ENCODE measurements around the gene RPGR. TPM values are rescaled to one million over a fixed set of nuclear protein-coding genes. Genes with fewer than 3 reads are reported as not detected.

RPGR gene
- 10 to 100 TPM; 11.4 to 12.3 TPM for total RNA-seq

DNA sequence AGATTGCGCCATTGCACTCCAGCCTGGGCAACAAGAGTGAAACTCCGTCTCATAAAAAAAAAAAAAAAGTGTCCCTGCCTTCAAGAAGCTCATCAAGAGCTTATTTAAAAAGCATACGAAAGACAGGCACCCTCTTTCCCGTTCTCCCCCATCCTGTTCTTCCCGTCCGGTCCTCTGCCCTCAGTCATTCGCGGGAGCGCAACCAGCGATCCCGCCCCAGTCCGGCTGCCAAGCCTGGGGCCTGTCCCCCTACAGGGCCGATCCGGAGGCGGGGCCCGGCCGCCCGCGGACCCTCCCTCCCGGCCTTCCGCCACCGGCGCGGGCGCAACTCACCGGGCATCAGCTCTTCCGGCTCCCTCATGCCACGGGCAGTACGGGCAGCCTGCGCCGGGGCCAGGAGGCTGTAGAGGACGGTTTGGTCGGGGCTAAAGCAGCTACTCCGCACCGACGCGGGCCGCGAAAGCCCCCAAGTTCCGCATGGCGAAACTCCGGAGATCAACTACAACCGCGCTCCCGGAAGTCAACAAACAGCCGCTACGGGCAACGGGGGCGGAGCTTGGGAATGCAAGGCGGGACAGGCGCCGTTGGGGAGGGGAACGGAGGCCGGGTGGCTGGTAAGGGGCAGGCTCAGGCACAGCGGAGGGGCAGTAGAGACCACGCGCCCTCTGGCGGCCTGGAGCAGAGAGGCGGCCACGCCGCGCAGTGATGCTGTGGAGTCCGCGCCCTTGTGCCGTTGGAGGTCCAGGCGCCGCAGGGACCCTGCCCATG lies at the start of gene RPGR:
RPGR (minus strand) TSS at position 503 of the 768 bp plus-strand sequence; CDS start at position 361, 142 bp downstream.
- Mint-ChIP-seq H3K9me3 (no peaks in the 10 kb centered on the region), H3K27me3 (no peaks in the 10 kb centered on the region), H3K4me1 (ENCODE audit: low read depth in 2 of 2) (peaks cover 15 to 23% of the 10 kb centered on the region in 2 donors), H3K4me3 (peak within 1 kb of the TSS; percentile 80), H3K27ac (peak within 1 kb of the TSS; percentile 90 to 92), H3K36me3 (no peaks in the 10 kb centered on the region)
- ATAC-seq (peak; percentile 97 to 98), DNase-seq (ENCODE audit: low spot score) (peak; percentile 93)

DNA sequence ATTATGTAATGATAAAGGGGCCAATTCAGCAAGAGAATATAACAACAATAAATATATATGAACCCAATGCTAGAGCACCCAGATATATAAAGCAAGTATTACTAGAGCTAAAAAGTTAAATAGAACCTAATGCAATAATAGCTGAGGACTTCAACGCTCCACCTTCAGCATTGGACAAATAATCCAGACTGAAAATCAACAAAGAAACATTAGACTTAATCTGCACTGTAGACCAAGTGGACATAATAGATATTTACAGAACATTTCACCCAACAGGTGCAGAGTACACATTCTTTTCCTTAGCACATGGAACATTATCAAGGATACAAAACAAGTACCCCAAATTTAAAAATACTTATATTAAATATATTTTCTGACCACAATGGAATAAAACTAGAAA lies 49.4 kb upstream of the RPGR start:
- Mint-ChIP-seq H3K27ac (no peak overlapping the region), H3K9me3 (no peaks in the 10 kb centered on the region), H3K4me1 (ENCODE audit: low read depth in 2 of 2) (no peaks in the 10 kb centered on the region), H3K36me3 (no peaks in the 10 kb centered on the region), H3K27me3 (peaks cover 7 to 16% of the 10 kb centered on the region in 2 donors), H3K4me3 (no peak overlapping the region)
- ATAC-seq (no peak), DNase-seq (ENCODE audit: low spot score) (no peak)

- Mint-ChIP-seq H3K27me3 (peaks cover 10 to 16% of the 10 kb centered on the region in 2 donors), H3K27ac (no peak overlapping the region), H3K36me3 (no peaks in the 10 kb centered on the region), H3K4me1 (ENCODE audit: low read depth in 2 of 2) (no peaks in the 10 kb centered on the region), H3K9me3 (no peaks in the 10 kb centered on the region), H3K4me3 (no peak overlapping the region)
- ATAC-seq, result no peak
- no peak for DNase-seq (ENCODE audit: low spot score)
Observed at GRCh38 chrX:38375891-38376290, 48.6 kb upstream of the RPGR start.

DNA sequence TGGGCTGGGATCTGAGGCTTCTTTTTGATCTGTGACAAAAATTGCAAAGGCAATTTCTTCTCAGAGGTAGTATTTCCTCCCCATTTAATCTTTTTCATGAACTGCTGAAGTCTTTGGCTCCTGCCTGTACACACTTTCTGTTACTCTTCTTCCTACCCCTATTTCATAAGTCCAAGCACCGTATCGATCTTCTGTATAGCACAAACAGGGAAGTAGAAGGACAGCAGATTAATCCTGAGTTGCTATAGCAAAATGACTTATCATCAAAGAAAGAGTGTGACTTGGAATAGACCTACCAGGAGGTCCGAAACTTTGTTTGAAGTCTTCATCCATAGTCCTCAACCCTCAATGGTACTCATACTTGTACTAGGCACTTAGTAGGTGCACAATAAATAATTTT lies 47.1 kb upstream of the RPGR start:
- Mint-ChIP-seq H3K4me1 (ENCODE audit: low read depth in 2 of 2) (no peaks in the 10 kb centered on the region), H3K27me3 (peaks cover 16 to 17% of the 10 kb centered on the region in 2 donors), H3K4me3 (no peak overlapping the region), H3K9me3 (no peaks in the 10 kb centered on the region), H3K27ac (no peak overlapping the region), H3K36me3 (no peaks in the 10 kb centered on the region)
- ATAC-seq, result no peak
- no peak for DNase-seq (ENCODE audit: low spot score)

GRCh38 chrX:38371641-38372040 lies 44.3 kb upstream of the RPGR start:
- H3K4me1 Mint-ChIP-seq (ENCODE audit: low read depth in 2 of 2), result no peaks in the 10 kb centered on the region
- no peak overlapping the region for H3K27ac Mint-ChIP-seq
- no peaks in the 10 kb centered on the region for H3K36me3 Mint-ChIP-seq
- no peak overlapping the region for H3K4me3 Mint-ChIP-seq
- ATAC-seq (no peak), DNase-seq (ENCODE audit: low spot score) (no peak)
- H3K27me3 Mint-ChIP-seq, result peaks cover 9 to 15% of the 10 kb centered on the region in 2 donors
- no peaks in the 10 kb centered on the region for H3K9me3 Mint-ChIP-seq

GRCh38 chrX:38368774-38369173 lies 41.5 kb upstream of the RPGR start:
- Mint-ChIP-seq H3K27ac (no peak overlapping the region), H3K36me3 (no peaks in the 10 kb centered on the region), H3K27me3 (peaks cover 14 to 18% of the 10 kb centered on the region in 2 donors), H3K9me3 (no peaks in the 10 kb centered on the region), H3K4me3 (no peak overlapping the region), H3K4me1 (ENCODE audit: low read depth in 2 of 2) (no peaks in the 10 kb centered on the region)
- no peak for ATAC-seq
- DNase-seq (ENCODE audit: low spot score), result no peak

- Mint-ChIP-seq H3K9me3 (no peaks in the 10 kb centered on the region), H3K4me1 (ENCODE audit: low read depth in 2 of 2) (no peaks in the 10 kb centered on the region), H3K4me3 (no peak overlapping the region), H3K27me3 (peaks cover 5 to 11% of the 10 kb centered on the region in 2 donors), H3K27ac (no peak overlapping the region), H3K36me3 (no peaks in the 10 kb centered on the region)
- ATAC-seq (no peak), DNase-seq (ENCODE audit: low spot score) (no peak)
Observed at GRCh38 chrX:38365954-38366353, 38.6 kb upstream of the RPGR start.

GRCh38 chrX:38363046-38363445 lies 35.7 kb upstream of the RPGR start:
- Mint-ChIP-seq H3K9me3 (no peaks in the 10 kb centered on the region), H3K4me3 (no peak overlapping the region), H3K36me3 (no peaks in the 10 kb centered on the region), H3K4me1 (ENCODE audit: low read depth in 2 of 2) (no peaks in the 10 kb centered on the region), H3K27ac (no peak overlapping the region), H3K27me3 (peaks cover 3 to 5% of the 10 kb centered on the region in 2 donors)
- ATAC-seq, result no peak
- DNase-seq (ENCODE audit: low spot score), result no peak

DNA sequence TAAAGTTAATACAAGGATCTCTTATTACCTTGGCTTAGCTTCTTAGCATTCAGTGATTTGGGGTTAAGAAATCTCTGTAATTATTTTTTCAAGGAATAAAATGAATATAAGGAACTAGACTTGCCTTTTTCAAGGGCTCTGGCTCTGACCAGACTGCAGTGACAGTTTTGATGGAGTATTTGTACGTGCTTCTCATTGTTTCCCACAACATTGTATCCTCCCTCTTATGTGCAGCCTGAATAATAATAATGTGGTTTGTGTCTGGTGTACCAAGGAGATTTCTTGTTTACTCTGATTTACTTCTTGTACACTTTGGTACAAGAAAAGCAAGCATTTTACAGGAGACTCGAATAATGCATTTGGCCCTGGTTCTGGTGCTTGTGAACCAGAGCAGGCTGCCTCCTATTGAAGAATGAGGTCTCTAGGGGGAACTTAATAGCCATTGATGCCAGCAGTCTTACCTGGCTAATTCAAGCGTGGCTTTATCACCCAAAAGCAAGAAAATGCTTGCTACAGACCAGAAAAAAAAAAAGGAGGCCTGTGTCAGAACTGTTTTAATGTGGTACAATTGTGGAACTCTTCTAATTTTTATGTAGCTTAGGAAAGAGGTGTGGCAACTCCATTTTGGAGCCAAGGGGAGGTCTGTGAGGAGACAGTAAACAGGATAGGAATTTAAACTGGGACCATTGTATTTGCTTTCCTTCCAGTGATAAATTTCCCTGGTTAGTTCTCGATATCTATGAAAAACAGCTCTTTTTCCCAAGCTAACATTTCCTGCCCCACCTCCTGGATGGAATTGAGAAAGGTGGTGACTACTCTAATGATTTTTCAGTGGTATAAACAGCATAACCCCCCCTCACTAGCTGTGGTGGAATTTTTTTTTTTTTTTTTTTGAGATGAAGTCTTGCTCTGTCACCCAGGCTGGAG lies 30.7 kb upstream of the RPGR start:
- Mint-ChIP-seq H3K4me1 (ENCODE audit: low read depth in 2 of 2) (no peaks in the 10 kb centered on the region), H3K4me3 (no peak overlapping the region), H3K27me3 (no peaks in the 10 kb centered on the region), H3K36me3 (no peaks in the 10 kb centered on the region), H3K9me3 (no peaks in the 10 kb centered on the region), H3K27ac (no peak overlapping the region)
- no peak for ATAC-seq
- DNase-seq (ENCODE audit: low spot score), result no peak

DNA sequence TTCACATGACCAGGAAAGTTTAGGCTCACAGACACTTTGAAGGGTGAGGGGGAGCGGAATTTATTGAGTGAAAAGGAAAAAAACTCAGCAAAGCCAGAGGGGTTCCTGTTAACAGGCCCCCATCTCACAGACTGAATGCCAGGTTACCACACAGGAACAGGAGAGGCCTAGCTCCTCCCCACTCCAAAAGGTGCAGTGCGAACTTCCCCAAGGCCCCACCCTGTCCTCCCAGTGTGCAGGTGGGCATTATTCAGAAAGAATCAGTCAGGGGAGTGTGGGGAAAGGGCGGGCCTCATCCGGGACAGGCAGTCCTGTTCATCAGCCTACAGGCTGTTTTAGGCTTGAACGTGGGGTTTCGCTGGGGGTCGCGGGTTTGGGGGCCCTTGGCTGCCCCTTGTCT lies 29.1 kb upstream of the RPGR start:
- Mint-ChIP-seq H3K4me3 (no peak overlapping the region), H3K27me3 (peaks cover 0 to 3% of the 10 kb centered on the region in 2 donors), H3K27ac (no peak overlapping the region), H3K36me3 (no peaks in the 10 kb centered on the region), H3K4me1 (ENCODE audit: low read depth in 2 of 2) (no peaks in the 10 kb centered on the region), H3K9me3 (no peaks in the 10 kb centered on the region)
- ATAC-seq (no peak), DNase-seq (ENCODE audit: low spot score) (no peak)

GRCh38 chrX:38352362-38352761 lies 25.1 kb upstream of the RPGR start, which contains the start of gene OTC:
Gene OTC, plus strand, starts transcription at chrX:38352604. Its CDS starts 93 bp downstream, at chrX:38352697.
- H3K9me3 Mint-ChIP-seq, result no peaks in the 10 kb centered on the region
- no peak for DNase-seq (ENCODE audit: low spot score)
- H3K4me1 Mint-ChIP-seq (ENCODE audit: low read depth in 2 of 2), result peaks cover 0 to 1% of the 10 kb centered on the region in 2 donors
- ATAC-seq, result no peak
- peaks cover 17% of the 10 kb centered on the region in 2 donors for H3K27me3 Mint-ChIP-seq
- H3K27ac Mint-ChIP-seq, result no peak within 1 kb of the TSS
- no peak within 1 kb of the TSS for H3K4me3 Mint-ChIP-seq
- H3K36me3 Mint-ChIP-seq, result no peaks in the 10 kb centered on the region

GRCh38 chrX:38351346-38351745 lies 24.0 kb upstream of the RPGR start:
- ATAC-seq (no peak), DNase-seq (ENCODE audit: low spot score) (no peak)
- Mint-ChIP-seq H3K27ac (no peak overlapping the region), H3K4me1 (ENCODE audit: low read depth in 2 of 2) (peaks cover 3 to 5% of the 10 kb centered on the region in 2 donors), H3K36me3 (no peaks in the 10 kb centered on the region), H3K27me3 (peaks cover 17 to 21% of the 10 kb centered on the region in 2 donors), H3K4me3 (no peak overlapping the region), H3K9me3 (no peaks in the 10 kb centered on the region)

- DNase-seq (ENCODE audit: low spot score), result no peak
- ATAC-seq, result peak; percentile 78 to 86
- Mint-ChIP-seq H3K4me3 (no peak overlapping the region), H3K27me3 (peaks cover 17 to 34% of the 10 kb centered on the region in 2 donors), H3K27ac (no peak overlapping the region), H3K9me3 (no peaks in the 10 kb centered on the region), H3K4me1 (ENCODE audit: low read depth in 2 of 2) (peaks cover 3 to 5% of the 10 kb centered on the region in 2 donors), H3K36me3 (no peaks in the 10 kb centered on the region)
Observed at GRCh38 chrX:38347136-38347535, 19.8 kb upstream of the RPGR start.

- DNase-seq (ENCODE audit: low spot score) (no peak), ATAC-seq (no peak)
- Mint-ChIP-seq H3K4me1 (ENCODE audit: low read depth in 2 of 2) (peaks cover 3 to 5% of the 10 kb centered on the region in 2 donors), H3K36me3 (no peaks in the 10 kb centered on the region), H3K4me3 (no peak overlapping the region), H3K27ac (no peak overlapping the region), H3K27me3 (peaks cover 22 to 32% of the 10 kb centered on the region in 2 donors), H3K9me3 (no peaks in the 10 kb centered on the region)
Observed at GRCh38 chrX:38346150-38346549, 18.8 kb upstream of the RPGR start.

All from natural killer cell treated with Interleukin-12 subunit alpha and Interleukin-12 subunit beta and Interleukin-15 and Interleukin-18, amount 100 ng/mL, for 72 hours (primary cell).